Hepatocyte (in vitro differentiated cells): Measurements from ENCODE around the gene URI1. TPM values are rescaled to one million over a fixed set of nuclear protein-coding genes. Genes with fewer than 3 reads are reported as not detected.

Experiments
- DNase-seq: peaks from one replicate; pipeline ENCODE4 v3.0.0-alpha.2; 2016; ENCODE audit warnings: low spot score
- H2AFZ ChIP-seq: fragments of 200-600 bp; sonication (generic); 2 replicates; pipeline ENCODE4 v1.6.0; 2016; ENCODE audit warnings: antibody characterized with exemption, mild to moderate bottlenecking
- H3K27ac ChIP-seq: fragments of 200-600 bp; sonication (generic); 2 replicates; pipeline ENCODE4 v1.5.1; 2016; ENCODE audit warnings: mild to moderate bottlenecking
- H3K27me3 ChIP-seq: fragments of 200-600 bp; sonication (generic); 2 replicates; pipeline ENCODE4 v1.6.1; 2016
- H3K36me3 ChIP-seq: fragments of 200-600 bp; sonication (generic); replicated peaks from 2 replicates; pipeline ENCODE4 v1.5.1; 2016; ENCODE audit warnings: low read depth; ENCODE audit not compliant: insufficient read depth
- H3K4me1 ChIP-seq: fragments of 200-600 bp; sonication (generic); 2 replicates; pipeline ENCODE4 v1.5.1; 2016; ENCODE audit warnings: mild to moderate bottlenecking, moderate library complexity; ENCODE audit not compliant: insufficient read depth
- H3K4me2 ChIP-seq: fragments of 200-600 bp; sonication (generic); 2 replicates; pipeline ENCODE4 v1.6.0; 2016
- H3K4me3 ChIP-seq: fragments of 200-600 bp; sonication (generic); 2 replicates; pipeline ENCODE4 v1.5.1; 2016; ENCODE audit warnings: mild to moderate bottlenecking
- H3K79me2 ChIP-seq: fragments of 200-600 bp; sonication (generic); 2 replicates; pipeline ENCODE4 v1.6.0; 2017; ENCODE audit warnings: mild to moderate bottlenecking
- H3K9me2 ChIP-seq: fragments of 200-600 bp; sonication (generic); replicated peaks from 2 replicates; pipeline ENCODE4 v1.6.0; 2017; ENCODE audit warnings: mild to moderate bottlenecking; ENCODE audit not compliant: insufficient read depth
- H3K9me3 ChIP-seq: fragments of 200-600 bp; sonication (generic); 2 replicates; pipeline ENCODE4 v1.5.1; 2016; ENCODE audit warnings: low read depth, mild to moderate bottlenecking
- H4K20me1 ChIP-seq: fragments of 200-600 bp; sonication (generic); 2 replicates; pipeline ENCODE4 v1.6.0; 2016; ENCODE audit warnings: mild to moderate bottlenecking; ENCODE audit not compliant: insufficient read depth, poor library complexity, severe bottlenecking
- EZH2 ChIP-seq: fragments of 200-600 bp; sonication (generic); IDR thresholded peaks from 2 replicates; pipeline ENCODE4 v1.6.1; 2016; ENCODE audit warnings: antibody characterized with exemption, mild to moderate bottlenecking, borderline replicate concordance
- EZH2phosphoT487 ChIP-seq: fragments of 200-600 bp; sonication (generic); IDR thresholded peaks from one replicate; pipeline ENCODE4 v1.6.1; 2018; ENCODE audit warnings: antibody characterized with exemption, mild to moderate bottlenecking, low read depth, moderate library complexity; ENCODE audit not compliant: unreplicated experiment, severe bottlenecking
- WGBS: methylation state at CpG from one replicate; pipeline ENCODE4 v1.1.6; 2016; ENCODE audit warnings: low lambda C conversion rate; ENCODE audit errors: missing lambda C conversion rate; 5-methylcytosine and 5-hydroxymethylcytosine counted together
- polyA plus RNA-seq: library from polyadenylated mRNA; unstranded; fragments of >200 nt; fragmentation: Nextera tagmentation; extraction: Ambion mirVana; gene quantifications from 2 replicates; pipeline ENCODE4 v1.2.1, GENCODE V29; 2016
- total RNA-seq: library from RNA; depleted of rRNA; stranded (reverse); fragments of >200 nt; gene quantifications from 2 replicates; pipeline ENCODE4 v1.2.3, GENCODE V29; 2014
- TF ChIP-seq, protein P1 (sequence below): fragments of 200-600 bp; sonication (generic); IDR thresholded peaks from 2 replicates; pipeline ENCODE4 v1.5.1; 2016; ENCODE audit warnings: antibody characterized with exemption, mild to moderate bottlenecking; ENCODE audit not compliant: poor library complexity

The URI1 gene
- total and polyA plus RNA-seq, 2 experiments from 2014 or later: 50.0 to 66.7 TPM

DNA sequence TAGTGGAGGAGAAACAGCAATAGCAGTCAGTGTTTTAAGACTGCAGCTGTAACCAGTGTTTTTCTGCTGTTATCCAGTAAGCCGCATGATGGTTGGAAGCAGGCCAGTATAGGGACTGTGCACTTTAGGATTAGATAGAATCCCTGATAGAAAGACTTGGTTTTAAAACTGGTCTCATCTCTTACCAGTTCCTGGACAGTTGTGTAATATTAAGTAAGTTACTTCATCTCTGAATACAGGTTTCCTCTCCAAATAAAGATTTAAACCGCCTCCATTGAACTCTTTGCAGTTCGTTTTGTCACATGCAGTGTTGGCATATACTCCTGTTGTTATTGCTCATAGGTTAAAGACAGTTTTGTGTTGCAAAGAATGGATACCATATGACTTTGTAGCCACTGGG, 25.6 kb downstream of the URI1 start:
- peaks cover 88% of the 10 kb centered on the region for H4K20me1 ChIP-seq
- peaks cover 98% of the 10 kb centered on the region for H3K79me2 ChIP-seq
- no peaks in the 10 kb centered on the region for H3K36me3 ChIP-seq
- no peak overlapping the region for H3K4me3 ChIP-seq
- H2AFZ ChIP-seq: no peak overlapping the region
- no peaks in the 10 kb centered on the region for H3K27me3 ChIP-seq
- TF ChIP-seq, protein P1, sequence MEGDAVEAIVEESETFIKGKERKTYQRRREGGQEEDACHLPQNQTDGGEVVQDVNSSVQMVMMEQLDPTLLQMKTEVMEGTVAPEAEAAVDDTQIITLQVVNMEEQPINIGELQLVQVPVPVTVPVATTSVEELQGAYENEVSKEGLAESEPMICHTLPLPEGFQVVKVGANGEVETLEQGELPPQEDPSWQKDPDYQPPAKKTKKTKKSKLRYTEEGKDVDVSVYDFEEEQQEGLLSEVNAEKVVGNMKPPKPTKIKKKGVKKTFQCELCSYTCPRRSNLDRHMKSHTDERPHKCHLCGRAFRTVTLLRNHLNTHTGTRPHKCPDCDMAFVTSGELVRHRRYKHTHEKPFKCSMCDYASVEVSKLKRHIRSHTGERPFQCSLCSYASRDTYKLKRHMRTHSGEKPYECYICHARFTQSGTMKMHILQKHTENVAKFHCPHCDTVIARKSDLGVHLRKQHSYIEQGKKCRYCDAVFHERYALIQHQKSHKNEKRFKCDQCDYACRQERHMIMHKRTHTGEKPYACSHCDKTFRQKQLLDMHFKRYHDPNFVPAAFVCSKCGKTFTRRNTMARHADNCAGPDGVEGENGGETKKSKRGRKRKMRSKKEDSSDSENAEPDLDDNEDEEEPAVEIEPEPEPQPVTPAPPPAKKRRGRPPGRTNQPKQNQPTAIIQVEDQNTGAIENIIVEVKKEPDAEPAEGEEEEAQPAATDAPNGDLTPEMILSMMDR: no peak
- no peak for TF ChIP-seq EZH2
- TF ChIP-seq EZH2phosphoT487: no peak
- 76% methylated on average over 3 of the region's 3 CpGs for WGBS
- no peak overlapping the region for H3K4me2 ChIP-seq
- H3K9me3 ChIP-seq: no peaks in the 10 kb centered on the region
- no peaks in the 10 kb centered on the region for H3K9me2 ChIP-seq
- no peak overlapping the region for H3K27ac ChIP-seq
- peaks cover 15% of the 10 kb centered on the region for H3K4me1 ChIP-seq
- no peak for DNase-seq

DNA sequence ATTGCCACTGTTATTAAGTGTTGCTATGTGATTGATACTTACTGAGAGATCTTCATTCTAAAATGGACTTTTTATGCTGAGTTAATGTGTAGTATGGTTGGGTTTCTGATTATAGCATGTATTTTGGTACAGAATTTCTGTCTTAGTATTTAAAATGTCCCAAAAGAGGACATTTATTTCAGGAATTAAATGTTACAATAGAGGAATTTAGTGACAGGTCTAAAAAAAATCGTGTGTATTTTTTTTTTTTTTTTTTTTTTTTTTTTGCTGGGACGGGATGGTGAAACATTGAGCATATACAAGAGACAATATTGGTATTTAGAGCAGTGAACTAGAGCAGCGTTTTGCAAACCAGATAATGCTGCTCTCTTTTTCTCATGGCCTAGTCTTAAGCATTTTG, 27.9 kb downstream of the URI1 start:
- no peaks in the 10 kb centered on the region for H3K27me3 ChIP-seq
- no peaks in the 10 kb centered on the region for H3K9me3 ChIP-seq
- H2AFZ ChIP-seq: no peak overlapping the region
- no peaks in the 10 kb centered on the region for H3K9me2 ChIP-seq
- H3K27ac ChIP-seq: no peak overlapping the region
- no peaks in the 10 kb centered on the region for H3K36me3 ChIP-seq
- DNase-seq: no peak
- peaks cover 72% of the 10 kb centered on the region for H4K20me1 ChIP-seq
- WGBS: 84% methylated on average over 3 of the region's 3 CpGs
- H3K4me3 ChIP-seq: no peak overlapping the region
- H3K4me1 ChIP-seq: peaks cover 5% of the 10 kb centered on the region
- peaks cover 98% of the 10 kb centered on the region for H3K79me2 ChIP-seq
- TF ChIP-seq EZH2 (no peak), EZH2phosphoT487 (no peak)
- TF ChIP-seq, protein P1: no peak
- H3K4me2 ChIP-seq: no peak overlapping the region

DNA sequence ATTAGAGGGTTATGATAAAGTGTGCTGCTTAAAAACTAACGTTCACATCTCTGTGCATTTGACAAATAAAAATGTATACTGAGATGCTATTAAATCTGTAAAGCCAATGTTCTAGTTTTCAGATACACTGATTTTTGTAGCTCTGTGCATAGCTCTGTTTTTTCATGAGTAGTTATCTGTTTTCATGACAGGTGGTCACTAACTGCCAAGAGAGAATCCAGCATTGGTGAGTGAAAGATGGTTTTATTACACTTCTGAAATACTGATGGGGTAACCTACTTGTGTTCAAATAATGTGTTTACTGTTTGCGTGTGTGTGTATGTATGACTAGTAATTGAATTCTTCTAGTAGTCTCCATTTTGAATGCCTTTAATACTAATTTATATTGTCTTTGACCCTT, 29.0 kb downstream of the URI1 start:
- Histone ChIP-seq H3K4me2 (no peak overlapping the region), H3K27ac (no peak overlapping the region), H2AFZ (no peak overlapping the region), H3K9me3 (no peaks in the 10 kb centered on the region), H3K4me1 (peaks cover 5% of the 10 kb centered on the region), H3K9me2 (no peaks in the 10 kb centered on the region), H3K36me3 (no peaks in the 10 kb centered on the region), H4K20me1 (peaks cover 63% of the 10 kb centered on the region), H3K27me3 (no peaks in the 10 kb centered on the region), H3K4me3 (no peak overlapping the region), H3K79me2 (peaks cover 98% of the 10 kb centered on the region)
- DNase-seq: no peak
- TF ChIP-seq, protein P1: no peak
- TF ChIP-seq EZH2phosphoT487 (no peak), EZH2 (no peak)
- 79% methylated on average over 2 of the region's 2 CpGs for WGBS

DNA sequence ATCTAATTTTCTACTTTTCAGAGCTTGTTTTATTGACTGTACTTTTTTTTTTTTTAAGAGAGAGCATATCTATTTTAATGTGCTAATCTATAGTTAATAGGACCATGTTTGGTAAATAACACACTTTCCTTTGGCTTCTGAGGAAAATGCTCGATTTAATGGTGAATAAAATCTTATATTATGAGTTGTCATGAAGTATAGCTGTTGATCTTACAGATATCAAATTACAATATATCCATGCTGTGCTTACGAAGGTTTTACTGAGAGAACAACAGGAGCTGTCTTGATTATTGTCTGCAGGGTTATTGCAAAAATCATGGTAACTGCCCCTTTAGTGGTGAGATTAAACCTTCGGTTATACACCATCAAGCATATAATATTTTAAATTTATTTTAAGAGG, 29.6 kb downstream of the URI1 start:
- Histone ChIP-seq H3K36me3 (no peaks in the 10 kb centered on the region), H3K4me1 (peaks cover 5% of the 10 kb centered on the region), H3K27me3 (no peaks in the 10 kb centered on the region), H3K9me3 (no peaks in the 10 kb centered on the region), H3K79me2 (peaks cover 98% of the 10 kb centered on the region), H3K4me2 (no peak overlapping the region), H2AFZ (no peak overlapping the region), H3K4me3 (no peak overlapping the region), H4K20me1 (peaks cover 61% of the 10 kb centered on the region), H3K9me2 (no peaks in the 10 kb centered on the region), H3K27ac (no peak overlapping the region)
- 61% methylated on average over 3 of the region's 3 CpGs for WGBS
- TF ChIP-seq EZH2 (no peak), EZH2phosphoT487 (no peak)
- TF ChIP-seq, protein P1: no peak
- DNase-seq: no peak
